H1 (cell line): ENCODE measurements around the gene CAMSAP3. TPM values are rescaled to one million over a fixed set of nuclear protein-coding genes. Genes with fewer than 3 reads are reported as not detected.

ENCODE experiments used
- CTCF ChIA-PET: fragments of 300-600 bp; sonication (Branson Sonifier 250); formaldehyde crosslinking; loops from one replicate; lab custom pipeline; 2021; ENCODE audit not compliant: partially characterized antibody; lab: Charles Lee
- POLR2A ChIA-PET: fragments of 300-600 bp; sonication (Branson Sonifier 250); formaldehyde crosslinking; loops from one replicate; lab custom pipeline; 2021; ENCODE audit warnings: inconsistent platforms; ENCODE audit not compliant: partially characterized antibody; lab: Charles Lee
- DNase-seq, 2 experiments: peaks; one replicate each; pipeline versions ENCODE4 v3.0.0 to v3.0.0-alpha.2; 2010 to 2022; ENCODE audit warnings: low spot score in 2 of 2, low read depth in 1 of 2, mixed read lengths in 1 of 2
- FAIRE-seq: peaks from 2 replicates; lab custom pipeline; 2011; peaks lifted over from hg19 to GRCh38; lab: Jason Lieb, UNC
- H2AFZ ChIP-seq: 2 replicates; pipeline ENCODE4 v1.8.1; 2012; ENCODE audit warnings: low read length, inconsistent platforms
- H2AK5ac ChIP-seq: 2 replicates; pipeline ENCODE4 v1.6.1; 2013; ENCODE audit warnings: low read depth, low read length
- H2BK120ac ChIP-seq: replicated peaks from 2 replicates; pipeline ENCODE3; 2013; ENCODE audit warnings: low read depth, low read length, inconsistent platforms
- H2BK12ac ChIP-seq: 2 replicates; pipeline ENCODE4 v1.6.1; 2013; ENCODE audit warnings: low read depth, low read length
- H2BK15ac ChIP-seq: 2 replicates; pipeline ENCODE4 v1.6.1; 2013; ENCODE audit warnings: low read length
- H2BK20ac ChIP-seq: 2 replicates; pipeline ENCODE4 v1.6.1; 2013; ENCODE audit warnings: low read length
- H2BK5ac ChIP-seq: 2 replicates; pipeline ENCODE4 v1.6.1; 2013; ENCODE audit warnings: low read depth, low read length
- H3K14ac ChIP-seq: 2 replicates; pipeline ENCODE4 v1.6.1; 2013; ENCODE audit warnings: inconsistent platforms; ENCODE audit not compliant: insufficient read length
- H3K18ac ChIP-seq: 2 replicates; pipeline ENCODE4 v1.6.1; 2013; ENCODE audit warnings: low read length; ENCODE audit errors: extremely low read depth
- H3K23ac ChIP-seq: 2 replicates; pipeline ENCODE4 v1.6.1; 2013; ENCODE audit warnings: inconsistent platforms; ENCODE audit not compliant: insufficient read length
- H3K23me2 ChIP-seq: 2 replicates; pipeline ENCODE4 v1.6.1; 2013; ENCODE audit warnings: low read depth, low read length
- H3K27ac ChIP-seq: 2 replicates; pipeline ENCODE4 v1.6.1; 2011; ENCODE audit warnings: low read depth, low read length, inconsistent platforms
- H3K27me3 ChIP-seq, 4 experiments: replicated peaks in 1 of 4; 1 replicate in 1 of 4; 2 replicates in 3 of 4; pipeline versions ENCODE4 v1.6.1 to v1.8.1; 2011 to 2013; ENCODE audit warnings: low read length in 3 of 4, mild to moderate bottlenecking in 3 of 4, inconsistent platforms in 2 of 4, mixed read lengths in 2 of 4, moderate library complexity in 1 of 4; ENCODE audit not compliant: control insufficient read depth in 3 of 4, insufficient read depth in 3 of 4; ENCODE audit errors: extremely low read depth in 1 of 4
- H3K36me3 ChIP-seq, 4 experiments: 2 replicates each; pipeline versions ENCODE4 v1.6.1 to v1.8.1; 2011 to 2013; ENCODE audit warnings: mild to moderate bottlenecking in 4 of 4, low read length in 3 of 4, moderate library complexity in 2 of 4, control low read depth in 1 of 4, inconsistent platforms in 1 of 4; ENCODE audit not compliant: insufficient read depth in 4 of 4, control insufficient read depth in 2 of 4
- H3K4ac ChIP-seq: replicated peaks from 2 replicates; pipeline ENCODE3; 2013; ENCODE audit warnings: low read length, low read depth, mixed read lengths, inconsistent platforms; ENCODE audit not compliant: insufficient read length
- H3K4me1 ChIP-seq, 4 experiments: replicated peaks in 1 of 4; 1 replicate in 1 of 4; 2 replicates in 3 of 4; pipeline versions ENCODE4 v1.6.1 to v1.8.1; 2011 to 2013; ENCODE audit warnings: low read length in 3 of 4, inconsistent platforms in 2 of 4, mixed read lengths in 1 of 4; ENCODE audit not compliant: insufficient read depth in 4 of 4, control insufficient read depth in 3 of 4
- H3K4me2 ChIP-seq, 2 experiments: 2 replicates each; pipeline versions ENCODE4 v1.6.1 to v1.8.1; 2011 to 2013; ENCODE audit warnings: low read depth in 2 of 2, low read length in 2 of 2, control low read depth in 1 of 2, inconsistent platforms in 1 of 2, mild to moderate bottlenecking in 1 of 2; ENCODE audit not compliant: insufficient read depth in 1 of 2
- H3K4me3 ChIP-seq, 4 experiments: fragments of 200-600, 300-600 bp in 1 of 4; sonication (generic), shearing (Covaris generic), sonication (Bioruptor Twin) in 1 of 4; 2 replicates each; pipeline versions ENCODE4 v1.5.1 to v1.8.1; 2011 to 2016; ENCODE audit warnings: low read length in 4 of 4, low read depth in 3 of 4, control low read depth in 2 of 4, inconsistent platforms in 2 of 4, mild to moderate bottlenecking in 2 of 4, mixed read lengths in 1 of 4, moderate library complexity in 1 of 4; ENCODE audit not compliant: insufficient read depth in 2 of 4; ENCODE audit errors: extremely low read depth in 1 of 4
- H3K56ac ChIP-seq: replicated peaks from 2 replicates; pipeline ENCODE3; 2013; ENCODE audit warnings: low read depth, mild to moderate bottlenecking, mixed read lengths, low read length, inconsistent platforms; ENCODE audit not compliant: insufficient read length
- H3K79me1 ChIP-seq: 2 replicates; pipeline ENCODE4 v1.6.1; 2013; ENCODE audit warnings: low read depth, low read length, control low read depth
- H3K79me2 ChIP-seq, 2 experiments: 2 replicates each; pipeline versions ENCODE4 v1.6.1 to v1.8.1; 2012 to 2013; ENCODE audit warnings: low read length in 2 of 2, mild to moderate bottlenecking in 2 of 2, inconsistent platforms in 1 of 2; ENCODE audit not compliant: insufficient read depth in 2 of 2, control insufficient read depth in 1 of 2
- H3K9ac ChIP-seq, 4 experiments: replicated peaks in 1 of 4; 1 replicate in 1 of 4; 2 replicates in 3 of 4; pipeline versions ENCODE4 v1.6.1 to v1.8.1; 2011 to 2013; ENCODE audit warnings: low read depth in 3 of 4, low read length in 3 of 4, control low read depth in 2 of 4, mild to moderate bottlenecking in 2 of 4, moderate library complexity in 2 of 4, inconsistent platforms in 1 of 4; ENCODE audit errors: extremely low read depth in 1 of 4
- H3K9me3 ChIP-seq, 2 experiments: 2 replicates each; pipeline versions ENCODE4 v1.6.1 to v1.8.1; 2012 to 2013; ENCODE audit warnings: mild to moderate bottlenecking in 2 of 2, moderate library complexity in 2 of 2, control low read depth in 1 of 2, inconsistent platforms in 1 of 2, low read depth in 1 of 2, low read length in 1 of 2, mixed read lengths in 1 of 2; ENCODE audit not compliant: insufficient read depth in 2 of 2
- H4K20me1 ChIP-seq, 2 experiments: replicated peaks in 1 of 2; 2 replicates each; pipeline versions ENCODE3 to v1.8.1; 2011 to 2013; ENCODE audit warnings: inconsistent platforms in 2 of 2, low read length in 2 of 2, mild to moderate bottlenecking in 1 of 2; ENCODE audit not compliant: insufficient read depth in 2 of 2, control insufficient read depth in 1 of 2
- H4K5ac ChIP-seq: 2 replicates; pipeline ENCODE4 v1.6.1; 2013; ENCODE audit warnings: low read length, low read depth, mixed read lengths, inconsistent platforms; ENCODE audit not compliant: insufficient read length
- H4K8ac ChIP-seq: 2 replicates; pipeline ENCODE4 v1.8.0; 2013; ENCODE audit warnings: mild to moderate bottlenecking, moderate library complexity, low read length, inconsistent platforms; ENCODE audit not compliant: insufficient read depth; ENCODE audit errors: extremely low read depth
- H4K91ac ChIP-seq: replicated peaks from 2 replicates; pipeline ENCODE3; 2013; ENCODE audit warnings: low read length, mixed read lengths, inconsistent platforms; ENCODE audit not compliant: insufficient read length
- CBX5 ChIP-seq: fragments of 300-800, 300-1000 bp; sonication (generic); IDR thresholded peaks from 2 replicates; pipeline ENCODE4 v1.7.1; 2016; ENCODE audit warnings: antibody characterized with exemption, low read length, low read depth
- CEBPB ChIP-seq: IDR thresholded peaks from 2 replicates; pipeline ENCODE4 v1.6.1; 2012; ENCODE audit warnings: low read depth, low read length
- FOSL1 ChIP-seq: IDR thresholded peaks from 2 replicates; pipeline ENCODE4 v1.6.1; 2011; ENCODE audit warnings: mild to moderate bottlenecking, low read depth, low read length, moderate library complexity; ENCODE audit not compliant: insufficient read depth
- KDM1A ChIP-seq: fragments of 200-600, 300-600 bp; sonication (generic); IDR thresholded peaks from 2 replicates; pipeline ENCODE4 v1.7.1; 2016; ENCODE audit warnings: mild to moderate bottlenecking, low read length, borderline replicate concordance
- KDM4A ChIP-seq: IDR thresholded peaks from one replicate; pipeline ENCODE4 v1.7.1; 2012; ENCODE audit warnings: low read depth, mild to moderate bottlenecking, moderate library complexity, low read length, inconsistent platforms; ENCODE audit not compliant: severe bottlenecking
- MAFK ChIP-seq: IDR thresholded peaks from 2 replicates; pipeline ENCODE4 v1.6.1; 2012; ENCODE audit warnings: low read depth, mild to moderate bottlenecking, improper control_type of control experiment, low read length
- NRF1 ChIP-seq: IDR thresholded peaks from 2 replicates; pipeline ENCODE4 v1.6.1; 2011; ENCODE audit warnings: mild to moderate bottlenecking, low read depth, low read length, improper control_type of control experiment
- POU5F1 ChIP-seq: IDR thresholded peaks from 2 replicates; pipeline ENCODE4 v1.6.1; 2011; ENCODE audit warnings: low read depth, mild to moderate bottlenecking, low read length, moderate library complexity
- RAD21 ChIP-seq, 2 experiments: IDR thresholded peaks in 1 of 2; conservative IDR thresholded peaks in 1 of 2; 2 replicates each; pipeline ENCODE4 v1.6.1; 2011; ENCODE audit warnings: low read depth in 2 of 2, low read length in 2 of 2, improper control_type of control experiment in 1 of 2, inconsistent platforms in 1 of 2, mild to moderate bottlenecking in 1 of 2, moderate library complexity in 1 of 2
- RFX5 ChIP-seq: IDR thresholded peaks from 2 replicates; pipeline ENCODE4 v1.6.1; 2011; ENCODE audit warnings: low read depth, low read length, improper control_type of control experiment, borderline replicate concordance
- SIX5 ChIP-seq: IDR thresholded peaks from 2 replicates; pipeline ENCODE4 v1.6.1; 2011; ENCODE audit warnings: mild to moderate bottlenecking, low read depth, low read length
- TBP ChIP-seq: IDR thresholded peaks from 2 replicates; pipeline ENCODE4 v1.6.1; 2011; ENCODE audit warnings: low read depth, low read length, improper control_type of control experiment
- WGBS, 2 experiments: shearing (Covaris generic) in 1 of 2; methylation state at CpG; one replicate each; pipeline versions ENCODE4 v1.1.6 to v1.1.7; 2013 to 2015; ENCODE audit warnings: low lambda C conversion rate in 2 of 2, mixed read lengths in 2 of 2, inconsistent platforms in 1 of 2, low coverage in 1 of 2, missing lambda C conversion rate in 1 of 2; ENCODE audit not compliant: insufficient replicate concordance in 2 of 2, insufficient coverage in 1 of 2, insufficient read length in 1 of 2; ENCODE audit errors: extremely low coverage in 1 of 2, missing lambda C conversion rate in 1 of 2; 5-methylcytosine and 5-hydroxymethylcytosine counted together
- polyA plus RNA-seq, 7 experiments: library from polyadenylated mRNA; depleted of rRNA in 3 of 7; stranded (reverse) in 5 of 7; unstranded in 2 of 7; fragments of >200 nt in 5 of 7; fragments of 200-250 nt in 2 of 7; gene quantifications; 1 replicate in 5 of 7; 2 replicates in 1 of 7; 4 replicates in 1 of 7; pipeline versions ENCODE4 v1.2.1 to v1.2.3, GENCODE V29; 2011 to 2013; ENCODE audit warnings: missing spikeins in 2 of 7, mixed read lengths in 2 of 7
- total RNA-seq: library from RNA; stranded (reverse); fragmentation: NEBNext Ultra II Directional; extraction: Animal tissue kit (Norgen Biotek cat#: 25700); gene quantifications from 2 replicates; pipeline ENCODE4 v1.2.1, GENCODE V29; 2021

Gene CAMSAP3
- total and polyA plus RNA-seq, 2 of the 8 experiments (the other 6 are each of a cell fraction or from before 2014, with no cell fraction given): 11.4 to 30.4 TPM

- ChIA-PET CTCF (interaction anchor here (0.6 to 0.7 kb wide), 2 partner anchors 69 to 216 kb away, joined by 3 read pairs; partner anchors contain the start of gene TRAPPC5), POLR2A (interaction anchor here (2.3 kb wide), 1 partner anchor 9 kb away, joined by 5 read pairs; no protein-coding TSS in a partner anchor)
- WGBS, 2 experiments: 92% methylated on average over 22 of the region's 41 CpGs; no CpG with 5 or more reads in 1 of the 2 experiments
- TF ChIP-seq POU5F1 (no peak), KDM4A (no peak), KDM1A (no peak), SIX5 (no peak), RAD21 (IDR thresholded peaks at IDR 0.05 in 1 of 2, conservative IDR thresholded peaks at IDR 0.05 in 1 of 2; ENCODE audit: low read depth in 2 of 2, low read length in 2 of 2) (no peak), CEBPB (no peak), NRF1 (no peak), CBX5 (no peak), FOSL1 (no peak), RFX5 (no peak), TBP (no peak), MAFK (no peak)
Measured at GRCh38 chr19:7611541-7612279, 16.0 kb downstream of the CAMSAP3 start.

More at GRCh38 chr19:7611541-7612279, 16.0 kb downstream of the CAMSAP3 start:
- Histone ChIP-seq H3K4me2 (no peak overlapping the region), H4K20me1 (peaks cover 2 to 14% of the 10 kb centered on the region in 2 experiments), H3K4me3 (no peak overlapping the region), H3K9me3 (no peaks in the 10 kb centered on the region), H3K4me1 (no peaks in the 10 kb centered on the region), H3K23me2 (no peaks in the 10 kb centered on the region), H4K5ac (no peak overlapping the region), H2BK12ac (no peak overlapping the region), H3K27me3 (no peaks in the 10 kb centered on the region), H2AFZ (no peak overlapping the region), H2AK5ac (no peak overlapping the region), H2BK15ac (no peak overlapping the region), H2BK120ac (no peak overlapping the region), H3K18ac (no peak overlapping the region), H3K9ac (no peak overlapping the region), H3K4ac (no peak overlapping the region), H2BK20ac (no peak overlapping the region), H4K8ac (no peak overlapping the region), H3K36me3 (peaks cover 2 to 39% (median 14%) of the 10 kb centered on the region in 4 experiments; a peak in 6 of 8 replicates), H3K79me2 (no peaks in the 10 kb centered on the region), H3K56ac (no peak overlapping the region), H3K27ac (no peak overlapping the region), H2BK5ac (no peak overlapping the region), H3K23ac (no peak overlapping the region), H3K14ac (no peak overlapping the region), H3K79me1 (no peaks in the 10 kb centered on the region; the same call in 1 of the 2 replicates), H4K91ac (no peak overlapping the region)
- no peak for FAIRE-seq
- DNase-seq: no peak
